Gastroesophageal sphincter (tissue), 3 donors: Measurements from ENCODE around the gene THOC5.

Experiments
- POLR2A ChIP-seq, 2 donors: fragments of 450-650 bp; IDR thresholded peaks; one replicate each; pipeline ENCODE4 v1.6.1; 2017; ENCODE audit warnings: antibody characterized with exemption in 2 of 2, mild to moderate bottlenecking in 2 of 2, moderate library complexity in 1 of 2
- TF ChIP-seq, protein P1 (sequence below), 4 experiments: fragments of 200-600 bp in 2 of 4; fragments of 450-650 bp in 2 of 4; sonication (generic) in 1 of 4; IDR thresholded peaks; one replicate each; pipeline ENCODE4 v1.5.1; 2017 to 2019; ENCODE audit warnings: antibody characterized with exemption in 4 of 4, mild to moderate bottlenecking in 2 of 4, moderate library complexity in 2 of 4

DNA sequence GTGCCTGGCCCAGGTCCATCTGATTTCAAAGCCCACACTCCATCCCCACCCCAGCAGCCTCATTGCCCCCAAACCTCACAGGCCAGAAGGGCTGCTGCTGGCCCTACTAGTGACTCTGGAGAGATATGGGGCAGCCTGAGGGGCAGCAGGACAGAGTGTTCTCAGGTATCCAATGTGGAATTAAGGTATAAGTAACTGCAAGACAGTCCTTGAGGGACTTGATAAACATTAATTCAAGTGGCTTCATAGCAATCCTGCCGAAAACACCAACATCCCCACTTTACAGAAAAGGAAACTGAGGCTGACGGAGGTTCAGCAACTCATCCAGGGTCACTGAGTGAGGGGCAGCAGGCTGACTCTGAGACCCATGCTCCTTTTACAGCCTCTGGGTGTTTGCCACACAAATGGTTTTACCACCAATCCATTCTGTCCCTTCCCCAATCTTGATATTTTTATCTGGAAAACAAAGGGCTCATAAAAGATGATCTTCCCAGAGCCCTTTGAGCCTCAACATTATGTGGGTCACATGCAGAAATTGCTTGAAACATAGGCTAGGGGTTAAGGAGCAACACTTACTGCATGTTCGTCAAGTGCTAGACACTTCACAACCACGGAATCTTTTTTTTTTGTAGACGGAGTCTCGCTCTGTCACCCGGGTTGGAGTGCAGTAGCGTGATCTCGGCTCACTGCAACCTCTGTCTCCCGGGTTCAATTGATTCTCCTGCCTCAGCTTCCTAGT lies 25.1 kb upstream of the THOC5 start:
- no peak for TF ChIP-seq POLR2A (IDR thresholded peaks at IDR 0.05)
- TF ChIP-seq, protein P1, sequence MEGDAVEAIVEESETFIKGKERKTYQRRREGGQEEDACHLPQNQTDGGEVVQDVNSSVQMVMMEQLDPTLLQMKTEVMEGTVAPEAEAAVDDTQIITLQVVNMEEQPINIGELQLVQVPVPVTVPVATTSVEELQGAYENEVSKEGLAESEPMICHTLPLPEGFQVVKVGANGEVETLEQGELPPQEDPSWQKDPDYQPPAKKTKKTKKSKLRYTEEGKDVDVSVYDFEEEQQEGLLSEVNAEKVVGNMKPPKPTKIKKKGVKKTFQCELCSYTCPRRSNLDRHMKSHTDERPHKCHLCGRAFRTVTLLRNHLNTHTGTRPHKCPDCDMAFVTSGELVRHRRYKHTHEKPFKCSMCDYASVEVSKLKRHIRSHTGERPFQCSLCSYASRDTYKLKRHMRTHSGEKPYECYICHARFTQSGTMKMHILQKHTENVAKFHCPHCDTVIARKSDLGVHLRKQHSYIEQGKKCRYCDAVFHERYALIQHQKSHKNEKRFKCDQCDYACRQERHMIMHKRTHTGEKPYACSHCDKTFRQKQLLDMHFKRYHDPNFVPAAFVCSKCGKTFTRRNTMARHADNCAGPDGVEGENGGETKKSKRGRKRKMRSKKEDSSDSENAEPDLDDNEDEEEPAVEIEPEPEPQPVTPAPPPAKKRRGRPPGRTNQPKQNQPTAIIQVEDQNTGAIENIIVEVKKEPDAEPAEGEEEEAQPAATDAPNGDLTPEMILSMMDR (IDR thresholded peaks at IDR 0.05): no peak
